ENCODE data around the gene SPINT2. TPM values are rescaled to one million over a fixed set of nuclear protein-coding genes. Genes with fewer than 3 reads are reported as not detected.
"Not testable (repeated sequence)": the region's sequence is repeated elsewhere in the genome, so short reads cannot be mapped to it uniquely, and the experiment has no call there.

SPINT2 gene
- total RNA-seq, 1 donor from 2014 or later, result 28.0 TPM

DNA sequence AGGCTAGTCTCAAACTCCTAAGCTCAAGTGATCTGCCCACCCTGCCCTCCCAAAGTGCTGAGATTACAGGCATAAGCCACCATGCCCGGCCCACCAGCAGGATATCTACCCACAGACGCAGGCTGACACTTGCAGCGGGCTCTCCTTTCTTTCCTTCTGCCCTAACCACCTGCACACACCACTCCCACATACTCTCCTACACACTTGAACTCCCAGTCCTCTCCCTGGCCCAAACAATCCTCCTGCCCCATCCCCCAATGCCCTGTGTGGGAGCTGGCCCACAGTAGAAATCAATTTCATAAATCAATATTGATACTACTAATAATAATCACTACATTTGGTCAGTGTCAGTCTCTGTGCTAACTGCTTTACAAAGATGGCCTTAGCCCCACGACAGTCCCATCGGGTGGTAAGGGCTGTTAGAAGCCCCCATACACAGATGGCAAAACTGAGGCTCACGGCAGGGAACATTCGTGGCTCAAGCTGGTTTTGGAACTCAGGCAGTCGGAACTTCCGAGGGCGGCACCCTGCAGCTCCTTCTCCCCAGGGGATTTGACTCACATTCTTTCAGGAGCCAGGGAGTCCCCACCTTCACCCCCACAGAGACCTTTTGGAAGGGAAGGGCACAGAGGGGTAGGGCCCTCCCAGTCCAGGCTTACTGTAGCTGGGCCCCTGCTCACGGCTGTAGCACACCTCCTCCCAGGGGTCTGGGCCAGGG lies 36.9 kb upstream of the SPINT2 start:
- Mint-ChIP-seq H3K36me3 (ENCODE audit: low read depth) (no peaks in the 10 kb centered on the region), H3K27me3 (ENCODE audit: low read depth) (peaks cover 3% of the 10 kb centered on the region), H3K4me3 (ENCODE audit: unreplicated experiment) (no peak overlapping the region), H3K9me3 (ENCODE audit: low read depth) (no peaks in the 10 kb centered on the region), H3K27ac (ENCODE audit: unreplicated experiment) (no peak overlapping the region), H3K4me1 (ENCODE audit: low read depth) (peaks cover 24% of the 10 kb centered on the region)
- no peak for DNase-seq (ENCODE audit: low spot score)
- TF ChIP-seq CTCF (IDR thresholded peaks at IDR 0.05), result no peak

DNA sequence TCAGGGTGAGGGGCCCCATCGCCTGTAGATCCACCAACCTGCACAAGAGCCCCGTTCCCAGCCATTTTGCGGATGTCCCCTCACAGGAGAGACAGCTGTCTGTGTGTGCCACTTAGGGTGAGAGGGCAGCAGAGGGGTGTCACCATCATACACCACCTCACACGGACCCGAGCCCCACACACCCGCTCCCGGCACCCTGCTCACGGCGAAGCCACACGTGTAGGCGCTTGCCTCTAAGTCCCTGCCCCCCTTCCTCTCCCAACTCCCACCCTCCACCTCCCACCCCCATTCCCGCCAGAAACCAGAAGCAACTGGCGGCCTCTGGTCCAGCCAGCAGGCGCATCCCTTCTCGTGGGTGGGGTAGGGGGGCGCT lies 36.4 kb upstream of the SPINT2 start:
- no peak for TF ChIP-seq CTCF (IDR thresholded peaks at IDR 0.05)
- Mint-ChIP-seq H3K4me1 (ENCODE audit: low read depth) (peaks cover 24% of the 10 kb centered on the region), H3K27ac (ENCODE audit: unreplicated experiment) (no peak overlapping the region), H3K9me3 (ENCODE audit: low read depth) (no peaks in the 10 kb centered on the region), H3K27me3 (ENCODE audit: low read depth) (peaks cover 3% of the 10 kb centered on the region), H3K4me3 (ENCODE audit: unreplicated experiment) (no peak overlapping the region), H3K36me3 (ENCODE audit: low read depth) (no peaks in the 10 kb centered on the region)
- DNase-seq (ENCODE audit: low spot score), result no peak

DNA sequence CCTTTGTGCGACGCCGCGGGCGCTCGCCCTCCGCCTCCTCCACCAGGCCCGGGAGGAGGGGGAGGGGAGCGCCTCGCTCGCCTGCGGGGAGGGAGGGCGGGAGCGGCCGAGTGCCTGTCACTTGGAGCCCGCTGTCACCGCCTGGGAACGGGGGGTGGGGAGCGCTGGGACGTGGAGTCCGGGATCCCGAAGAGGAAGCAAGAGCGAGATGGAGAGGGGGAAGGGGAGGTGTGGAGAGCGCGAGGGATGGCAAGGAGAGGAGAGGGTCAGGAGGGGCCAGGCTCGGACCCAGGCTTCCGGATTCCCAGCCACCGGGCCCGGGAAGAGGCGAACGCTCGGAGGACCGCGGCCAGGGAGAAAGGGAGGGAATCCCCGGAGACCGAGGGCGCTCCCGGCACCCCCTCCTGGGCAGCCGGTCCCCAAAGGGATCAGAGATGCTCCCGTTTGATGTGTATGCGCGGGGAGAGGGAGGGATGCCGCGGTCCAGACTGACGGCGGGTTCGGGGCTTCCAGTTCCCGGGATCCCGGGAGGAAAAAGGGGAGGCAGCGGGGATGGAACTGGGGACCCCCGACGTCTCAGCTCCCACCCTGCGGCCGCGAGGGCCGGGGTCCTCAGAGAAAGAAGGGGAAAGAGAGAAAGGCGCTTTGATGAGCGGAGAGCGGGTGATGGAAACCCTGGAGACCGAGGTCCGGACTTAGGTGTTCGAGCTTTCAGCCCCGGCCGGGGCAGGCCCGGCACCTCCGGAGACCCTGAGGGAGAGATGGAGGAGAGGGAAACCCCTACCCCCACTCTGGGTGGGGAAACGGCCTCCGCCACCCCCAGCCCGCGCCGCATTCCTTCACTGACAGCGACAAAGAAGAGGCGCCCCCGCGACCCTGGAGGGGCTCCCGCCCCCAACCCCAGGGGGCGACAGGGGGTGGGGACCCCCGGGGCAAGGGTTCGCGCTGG lies 35.6 kb upstream of the SPINT2 start:
- no peak for DNase-seq (ENCODE audit: low spot score)
- H3K27me3 Mint-ChIP-seq (ENCODE audit: low read depth), result peaks cover 3% of the 10 kb centered on the region
- TF ChIP-seq CTCF (IDR thresholded peaks at IDR 0.05), result no peak
- peak overlapping the region; percentile 36 for H3K27ac Mint-ChIP-seq (ENCODE audit: unreplicated experiment)
- peak overlapping the region; percentile 70 for H3K4me3 Mint-ChIP-seq (ENCODE audit: unreplicated experiment)
- no peaks in the 10 kb centered on the region for H3K9me3 Mint-ChIP-seq (ENCODE audit: low read depth)
- peaks cover 18% of the 10 kb centered on the region for H3K4me1 Mint-ChIP-seq (ENCODE audit: low read depth)
- H3K36me3 Mint-ChIP-seq (ENCODE audit: low read depth), result no peaks in the 10 kb centered on the region

DNA sequence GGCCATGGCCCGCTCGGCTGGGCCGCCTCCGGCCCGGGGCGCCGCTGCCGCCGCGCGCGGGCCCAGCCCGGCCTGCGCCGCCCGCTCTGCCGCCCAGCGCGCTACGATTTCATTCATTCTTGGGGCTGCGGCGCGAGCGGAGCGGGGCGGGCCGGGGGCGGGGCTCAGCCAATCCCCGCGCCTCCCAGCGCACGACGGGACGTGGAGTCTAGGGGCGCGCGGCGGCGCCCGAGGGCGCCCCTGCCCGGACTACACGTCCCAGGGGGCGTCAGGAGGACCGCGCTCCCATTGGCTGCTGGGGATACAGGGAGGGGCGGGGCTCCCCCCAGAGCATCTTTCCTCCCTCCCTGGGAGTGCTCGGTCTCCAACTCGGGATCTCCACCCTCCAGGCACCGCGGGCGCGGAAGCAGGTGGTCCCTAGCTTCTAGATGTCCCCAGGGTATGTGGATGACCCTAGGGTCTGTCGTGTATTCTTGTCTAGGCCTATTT lies 34.7 kb upstream of the SPINT2 start:
- peaks cover 3% of the 10 kb centered on the region for H3K27me3 Mint-ChIP-seq (ENCODE audit: low read depth)
- no peak overlapping the region for H3K27ac Mint-ChIP-seq (ENCODE audit: unreplicated experiment)
- peaks cover 14% of the 10 kb centered on the region for H3K4me1 Mint-ChIP-seq (ENCODE audit: low read depth)
- DNase-seq (ENCODE audit: low spot score), result no peak
- peak; percentile 8 for TF ChIP-seq CTCF (IDR thresholded peaks at IDR 0.05)
- no peak overlapping the region for H3K4me3 Mint-ChIP-seq (ENCODE audit: unreplicated experiment)
- no peaks in the 10 kb centered on the region for H3K9me3 Mint-ChIP-seq (ENCODE audit: low read depth)
- H3K36me3 Mint-ChIP-seq (ENCODE audit: low read depth), result no peaks in the 10 kb centered on the region

GRCh38 chr19:38230506-38231133 lies 33.8 kb upstream of the SPINT2 start:
- peaks cover 14% of the 10 kb centered on the region for H3K4me1 Mint-ChIP-seq (ENCODE audit: low read depth)
- H3K36me3 Mint-ChIP-seq (ENCODE audit: low read depth); H3K27ac Mint-ChIP-seq (ENCODE audit: unreplicated experiment); DNase-seq (ENCODE audit: low spot score); H3K27me3 Mint-ChIP-seq (ENCODE audit: low read depth); H3K4me3 Mint-ChIP-seq (ENCODE audit: unreplicated experiment); H3K9me3 Mint-ChIP-seq (ENCODE audit: low read depth): not testable (repeated sequence)

Data from chondrocyte (in vitro differentiated cells).